Renal cortical epithelial cell (primary cell): ENCODE measurements around the gene NKX6-1. TPM values are rescaled to one million over a fixed set of nuclear protein-coding genes. Genes with fewer than 3 reads are reported as not detected.
A peak's percentile ranks its signal among the peaks of the same experiment; 100 is the strongest.

ENCODE experiments used
- DNase-seq: peaks from one replicate; pipeline ENCODE4 v3.0.0-alpha.2; 2011; ENCODE audit warnings: low read depth
- total RNA-seq: library from RNA; depleted of rRNA; stranded (reverse); fragments of >200 nt; gene quantifications from 2 replicates; pipeline ENCODE4 v1.2.3, GENCODE V29; 2014

Gene NKX6-1
- total RNA-seq, 1 donor from 2014 or later, result not detected

DNA sequence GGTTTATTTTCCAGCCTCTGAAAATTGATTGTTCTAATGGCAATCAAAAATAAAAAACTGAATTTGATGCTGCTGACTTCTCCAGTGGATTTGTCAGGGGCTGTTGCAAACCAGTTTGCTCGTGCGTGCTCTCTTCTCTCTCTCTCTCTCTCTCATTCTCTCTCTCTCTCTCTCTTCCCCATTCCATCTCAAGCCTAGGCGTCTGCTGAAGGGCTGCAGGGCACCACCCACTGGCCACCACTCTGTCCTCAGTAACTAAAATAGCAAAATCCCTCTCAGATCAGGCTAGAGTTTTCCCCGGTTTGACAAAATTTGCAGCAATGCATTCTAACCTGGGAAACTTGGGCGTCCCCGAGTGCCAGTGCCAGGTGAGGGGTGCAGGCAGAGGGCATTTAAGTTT, 19.4 kb downstream of the NKX6-1 start:
- no peak for DNase-seq

DNA sequence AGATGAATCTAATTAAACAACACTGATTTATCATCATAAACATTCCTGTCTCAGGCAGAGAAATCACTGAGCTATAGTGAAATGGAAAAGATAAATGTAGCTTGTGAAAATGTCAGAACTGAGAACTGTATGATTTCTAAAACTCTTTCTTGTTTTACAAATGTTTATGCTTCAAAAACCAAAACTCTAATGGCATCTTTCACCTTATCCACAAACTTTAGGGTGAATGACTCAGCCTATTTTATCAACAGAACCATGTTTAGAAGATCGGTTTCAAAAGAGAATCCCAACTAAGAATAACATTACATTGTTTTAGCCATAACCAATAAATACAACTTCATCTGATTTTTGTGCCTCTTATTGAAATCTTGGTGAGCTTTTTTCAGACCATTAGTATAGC, 21.4 kb downstream of the NKX6-1 start:
- DNase-seq, result no peak

DNA sequence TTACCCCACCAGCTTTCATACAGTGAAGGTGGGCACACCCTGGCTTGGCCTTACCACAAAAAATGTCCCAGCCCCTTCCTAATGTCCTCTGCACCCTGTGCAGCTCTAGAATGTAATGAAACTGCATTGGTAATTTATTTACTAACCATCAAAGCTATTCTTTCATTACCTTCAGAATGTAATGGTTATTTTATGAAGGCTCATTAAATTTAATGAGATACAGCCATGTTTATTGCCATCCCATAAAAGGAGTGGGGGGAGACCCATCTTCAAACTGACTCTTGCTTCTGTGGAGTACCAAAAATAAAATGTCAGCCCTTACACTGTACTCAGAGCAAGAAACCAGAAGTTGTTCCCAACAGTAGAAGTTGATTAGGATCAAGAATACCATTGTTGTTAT, 25.0 kb downstream of the NKX6-1 start:
- no peak for DNase-seq

DNA sequence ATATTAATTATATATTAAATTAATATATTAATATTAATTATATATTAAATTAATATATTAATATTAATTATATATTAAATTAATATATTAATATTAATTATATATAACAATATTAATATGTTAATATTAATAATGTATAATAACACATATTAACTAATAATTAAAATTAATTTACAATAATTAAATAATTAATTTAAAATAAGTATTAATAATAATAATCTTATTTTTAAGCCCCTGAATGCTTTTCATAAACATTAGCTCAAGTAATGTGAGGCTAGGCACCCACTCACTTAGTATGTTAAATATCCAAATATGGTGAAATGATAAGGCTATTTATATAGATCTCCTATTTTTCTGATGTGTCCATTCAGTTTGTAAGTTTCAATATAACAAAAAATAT, 26.9 kb downstream of the NKX6-1 start:
- no peak for DNase-seq

GRCh38 chr4:84470204-84470785, 28.8 kb downstream of the NKX6-1 start:
- no peak for DNase-seq

GRCh38 chr4:84467601-84468000, 31.5 kb downstream of the NKX6-1 start:
- no peak for DNase-seq

DNA sequence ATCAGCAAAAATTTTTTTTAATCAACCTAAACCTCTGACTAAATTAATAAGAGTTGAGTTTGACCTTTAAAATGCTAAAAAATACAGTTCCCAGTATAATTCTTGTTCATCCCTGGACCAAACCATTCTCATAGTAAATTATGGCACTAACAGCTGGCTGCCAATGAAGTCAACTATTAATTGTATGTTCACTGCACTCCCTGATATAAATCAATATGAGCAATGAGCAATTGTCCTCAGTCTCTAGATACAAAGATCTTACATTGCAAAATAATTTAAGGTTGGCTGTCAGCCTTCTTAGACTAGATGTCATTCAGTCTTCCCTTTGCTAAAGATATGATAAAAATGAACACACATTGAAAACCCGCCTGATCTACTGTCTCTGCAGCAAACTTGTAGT, 39.3 kb downstream of the NKX6-1 start:
- no peak for DNase-seq

DNA sequence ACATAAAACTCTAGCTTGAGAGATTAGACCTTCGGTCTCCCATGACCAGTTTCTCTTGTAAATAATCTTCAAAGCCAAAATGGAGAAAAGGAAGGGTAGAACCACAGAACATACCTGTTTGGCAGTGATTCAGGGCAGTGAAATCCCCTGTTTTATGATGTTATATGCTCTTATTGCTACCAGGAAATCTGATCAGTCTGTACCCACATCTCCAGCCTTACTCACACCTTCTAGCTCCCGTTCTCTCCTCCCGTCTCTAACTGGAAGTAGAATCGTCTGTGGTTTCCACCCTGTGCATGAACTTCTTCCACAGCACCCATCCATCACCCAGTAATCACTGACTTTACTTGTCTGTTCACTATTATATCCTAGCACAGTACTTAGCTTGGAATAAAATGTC, 42.9 kb downstream of the NKX6-1 start:
- no peak for DNase-seq

- no peak for DNase-seq
These were observed 43.4 kb downstream of the NKX6-1 start for GRCh38 chr4:84455697-84456096.

DNA sequence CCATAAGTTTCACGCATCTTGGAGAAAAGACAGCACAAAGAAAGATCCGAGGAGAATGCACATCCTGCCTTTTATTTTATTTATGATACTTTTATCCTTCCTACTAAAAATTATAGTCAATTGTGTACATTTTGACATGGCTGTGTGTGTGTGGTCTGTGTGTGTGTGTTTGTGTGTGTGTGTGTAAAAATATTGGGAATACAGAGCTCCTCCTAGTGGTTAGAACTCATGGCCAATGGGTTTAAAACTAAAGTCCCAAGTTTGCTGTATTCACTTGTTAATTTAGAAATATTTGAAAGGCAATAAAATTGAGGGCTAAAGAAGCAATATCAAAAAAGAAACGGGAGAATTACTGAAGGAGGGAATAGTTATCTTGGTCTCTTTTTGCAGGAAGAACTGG, 47.5 kb downstream of the NKX6-1 start:
- DNase-seq, result peak; percentile 14

GRCh38 chr4:84443523-84443922, 55.6 kb downstream of the NKX6-1 start:
- no peak for DNase-seq

- no peak for DNase-seq
These were observed 56.3 kb downstream of the NKX6-1 start for GRCh38 chr4:84442778-84443177.

Other genes with a start within 250 kb of the NKX6-1 start
- gene CDS1, start 83.8 kb upstream of the NKX6-1 start, total RNA-seq, result 7.6 and 20.1 TPM in 2 replicates